EH (cell line): ENCODE measurements around the gene SPATA24.
A peak's percentile ranks its signal among the peaks of the same experiment; 100 is the strongest.
"Not testable (repeated sequence)": the region's sequence is repeated elsewhere in the genome, so short reads cannot be mapped to it uniquely, and the experiment has no call there.

Experiments
- DNase-seq: peaks from one replicate; pipeline ENCODE4 v3.0.0-alpha.2; 2015; ENCODE audit warnings: low read depth

Gene SPATA24

GRCh38 chr5:139416651-139417050, 12.8 kb upstream of the SPATA24 start:
- DNase-seq, result no peak

- DNase-seq, result no peak
Measured at GRCh38 chr5:139415869-139416268, 12.0 kb upstream of the SPATA24 start.

GRCh38 chr5:139415221-139415861, 11.5 kb upstream of the SPATA24 start:
- DNase-seq, result no peak

- DNase-seq, result no peak
Measured at GRCh38 chr5:139414581-139415130, 10.8 kb upstream of the SPATA24 start.

- no peak for DNase-seq
Measured at GRCh38 chr5:139413963-139414362, 10.1 kb upstream of the SPATA24 start.

- DNase-seq, result no peak
Measured at GRCh38 chr5:139413153-139413552, 9.3 kb upstream of the SPATA24 start.

GRCh38 chr5:139410993-139411828, 7.3 kb upstream of the SPATA24 start:
- no peak for DNase-seq

- no peak for DNase-seq
Measured at GRCh38 chr5:139410121-139410992, 6.5 kb upstream of the SPATA24 start.

- DNase-seq, result not testable (repeated sequence)
Measured at GRCh38 chr5:139409116-139409515, 5.2 kb upstream of the SPATA24 start.

GRCh38 chr5:139408191-139408590, 4.3 kb upstream of the SPATA24 start:
- DNase-seq, result no peak

GRCh38 chr5:139407517-139407916, 3.6 kb upstream of the SPATA24 start:
- no peak for DNase-seq

- DNase-seq, result no peak
Measured at GRCh38 chr5:139406963-139407362, 3.1 kb upstream of the SPATA24 start.

- no peak for DNase-seq
Measured at GRCh38 chr5:139404484-139404840, 573 bp upstream of the SPATA24 start.

- no peak for DNase-seq
Measured at GRCh38 chr5:139403418-139403786, 487 bp downstream of the SPATA24 start.

- DNase-seq, result peak; percentile 27
Measured at GRCh38 chr5:139402561-139403158, 1.2 kb downstream of the SPATA24 start.

- no peak for DNase-seq
Measured at GRCh38 chr5:139401546-139401945, 2.3 kb downstream of the SPATA24 start.

- DNase-seq, result no peak
Measured at GRCh38 chr5:139399501-139400121, 4.3 kb downstream of the SPATA24 start.

GRCh38 chr5:139397921-139398320, 6.0 kb downstream of the SPATA24 start:
- DNase-seq, result peak; percentile 26

GRCh38 chr5:139396691-139397090, 7.2 kb downstream of the SPATA24 start:
- DNase-seq, result no peak

- peak; percentile 46 for DNase-seq
Measured at GRCh38 chr5:139395844-139396640, 7.8 kb downstream of the SPATA24 start.
